Activated CD4-positive, alpha-beta T cell treated with anti-CD3 and anti-CD28 coated beads, Interleukin-10, Interleukin-2, amounts not matched to agents 100 ng/mL and 50 ng/mL, durations not matched to agents 16 hours and 8 hours (primary cell): ENCODE measurements around the gene AHCTF1.
"Not testable (repeated sequence)": the region's sequence is repeated elsewhere in the genome, so short reads cannot be mapped to it uniquely, and the experiment has no call there.

ENCODE experiments used
- DNase-seq: peaks from one replicate; pipeline ENCODE4 v3.0.0-alpha.2; 2020

The AHCTF1 gene

GRCh38 chr1:246837418-246838117, 94.2 kb downstream of the AHCTF1 start:
- no peak for DNase-seq

GRCh38 chr1:246836209-246836966, 95.4 kb downstream of the AHCTF1 start:
- DNase-seq, result no peak

- DNase-seq, result no peak
These were observed 100.2 kb downstream of the AHCTF1 start for GRCh38 chr1:246831543-246831942.

- no peak for DNase-seq
These were observed 102.9 kb downstream of the AHCTF1 start for GRCh38 chr1:246828818-246829217.

- DNase-seq, result no peak
These were observed 104.4 kb downstream of the AHCTF1 start for GRCh38 chr1:246827396-246827795.

- no peak for DNase-seq
These were observed 106.1 kb downstream of the AHCTF1 start for GRCh38 chr1:246825557-246826175.

GRCh38 chr1:246824541-246824940, 107.2 kb downstream of the AHCTF1 start:
- no peak for DNase-seq

- DNase-seq, result not testable (repeated sequence)
These were observed 109.6 kb downstream of the AHCTF1 start for GRCh38 chr1:246822154-246822553.

GRCh38 chr1:246820666-246821065, 111.1 kb downstream of the AHCTF1 start:
- no peak for DNase-seq

- DNase-seq, result not testable (repeated sequence)
These were observed 114.0 kb downstream of the AHCTF1 start for GRCh38 chr1:246817778-246818177.

- no peak for DNase-seq
These were observed 116.0 kb downstream of the AHCTF1 start for GRCh38 chr1:246815693-246816270.

- DNase-seq, result no peak
These were observed 116.9 kb downstream of the AHCTF1 start for GRCh38 chr1:246814890-246815289.

- not testable (repeated sequence) for DNase-seq
These were observed 118.4 kb downstream of the AHCTF1 start for GRCh38 chr1:246813325-246813724.

GRCh38 chr1:246811985-246812384, 119.8 kb downstream of the AHCTF1 start:
- DNase-seq, result no peak

GRCh38 chr1:246809473-246809872, 122.3 kb downstream of the AHCTF1 start:
- DNase-seq, result no peak

GRCh38 chr1:246805135-246805716, 126.5 kb downstream of the AHCTF1 start:
- no peak for DNase-seq

- DNase-seq, result no peak
These were observed 127.9 kb downstream of the AHCTF1 start for GRCh38 chr1:246803883-246804282.

- no peak for DNase-seq
These were observed 128.4 kb downstream of the AHCTF1 start for GRCh38 chr1:246803373-246803772.

- DNase-seq, result no peak
These were observed 130.3 kb downstream of the AHCTF1 start for GRCh38 chr1:246801241-246802020.

GRCh38 chr1:246800756-246801155, 131.0 kb downstream of the AHCTF1 start:
- no peak for DNase-seq

GRCh38 chr1:246800356-246800755, 131.4 kb downstream of the AHCTF1 start:
- DNase-seq, result no peak
